GM12892 (cell line): Measurements from ENCODE around the gene KHDC1.
"Not testable (repeated sequence)": the region's sequence is repeated elsewhere in the genome, so short reads cannot be mapped to it uniquely, and the experiment has no call there.

Experiments
- POLR2A ChIP-seq: IDR thresholded peaks from 2 replicates; pipeline ENCODE4 v1.6.1; 2011; ENCODE audit warnings: low read depth, low read length, control low read depth
- TAF1 ChIP-seq: IDR thresholded peaks from 2 replicates; pipeline ENCODE4 v1.6.1; 2011; ENCODE audit warnings: low read depth, mild to moderate bottlenecking, control low read depth, low read length, borderline replicate concordance

DNA sequence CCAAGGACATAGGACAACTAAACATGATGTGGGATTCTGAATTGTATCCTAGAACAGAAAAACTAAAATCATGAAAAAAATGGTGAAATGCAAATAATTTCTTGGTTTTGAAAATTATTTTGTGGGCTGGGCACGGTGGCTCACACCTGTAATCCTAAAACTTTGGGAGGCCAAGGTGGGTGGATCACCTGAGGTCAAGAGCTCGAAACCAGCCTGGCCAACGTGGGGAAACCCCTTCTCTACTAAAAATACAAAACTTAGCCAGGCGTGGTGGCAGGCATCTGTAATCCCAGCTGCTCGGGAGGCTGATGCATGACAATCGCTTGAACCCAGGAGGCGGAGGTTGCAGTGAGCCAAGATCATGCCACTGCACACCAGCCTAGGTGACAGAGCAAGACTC, 40.8 kb upstream of the KHDC1 start:
- TF ChIP-seq TAF1, POLR2A: not testable (repeated sequence)
